Bronchial epithelial cell (primary cell): ENCODE measurements around the gene ZFP3. TPM values are rescaled to one million over a fixed set of nuclear protein-coding genes. Genes with fewer than 3 reads are reported as not detected.
"Not testable (repeated sequence)": the region's sequence is repeated elsewhere in the genome, so short reads cannot be mapped to it uniquely, and the experiment has no call there.

ENCODE experiments used
- DNase-seq: peaks from one replicate; pipeline ENCODE4 v3.0.0-alpha.2; 2010; ENCODE audit warnings: low read depth
- FAIRE-seq: peaks from 2 replicates; lab custom pipeline; 2011; peaks lifted over from hg19 to GRCh38; lab: Jason Lieb, UNC
- H3K27me3 ChIP-seq: 2 replicates; pipeline ENCODE4 v1.5.1; 2011; ENCODE audit warnings: low read length; ENCODE audit not compliant: control insufficient read depth, insufficient read depth
- H3K36me3 ChIP-seq: 2 replicates; pipeline ENCODE4 v1.5.1; 2011; ENCODE audit warnings: low read length; ENCODE audit not compliant: control insufficient read depth, insufficient read depth
- H3K4me3 ChIP-seq: 2 replicates; pipeline ENCODE4 v1.5.1; 2011; ENCODE audit warnings: mild to moderate bottlenecking, low read depth, low read length, control low read depth
- total RNA-seq: library from RNA; depleted of rRNA; stranded (reverse); fragments of >200 nt; gene quantifications from 2 replicates; pipeline ENCODE4 v1.2.1, GENCODE V29; 2014
- TF ChIP-seq, protein P1 (sequence below): IDR thresholded peaks from 2 replicates; pipeline ENCODE4 v1.5.1; 2011; ENCODE audit warnings: mild to moderate bottlenecking, moderate library complexity, low read length, control low read depth, inconsistent platforms; ENCODE audit not compliant: insufficient read depth, severe bottlenecking

Gene ZFP3
- total RNA-seq, 1 donor from 2014 or later, result 0.53 TPM

DNA sequence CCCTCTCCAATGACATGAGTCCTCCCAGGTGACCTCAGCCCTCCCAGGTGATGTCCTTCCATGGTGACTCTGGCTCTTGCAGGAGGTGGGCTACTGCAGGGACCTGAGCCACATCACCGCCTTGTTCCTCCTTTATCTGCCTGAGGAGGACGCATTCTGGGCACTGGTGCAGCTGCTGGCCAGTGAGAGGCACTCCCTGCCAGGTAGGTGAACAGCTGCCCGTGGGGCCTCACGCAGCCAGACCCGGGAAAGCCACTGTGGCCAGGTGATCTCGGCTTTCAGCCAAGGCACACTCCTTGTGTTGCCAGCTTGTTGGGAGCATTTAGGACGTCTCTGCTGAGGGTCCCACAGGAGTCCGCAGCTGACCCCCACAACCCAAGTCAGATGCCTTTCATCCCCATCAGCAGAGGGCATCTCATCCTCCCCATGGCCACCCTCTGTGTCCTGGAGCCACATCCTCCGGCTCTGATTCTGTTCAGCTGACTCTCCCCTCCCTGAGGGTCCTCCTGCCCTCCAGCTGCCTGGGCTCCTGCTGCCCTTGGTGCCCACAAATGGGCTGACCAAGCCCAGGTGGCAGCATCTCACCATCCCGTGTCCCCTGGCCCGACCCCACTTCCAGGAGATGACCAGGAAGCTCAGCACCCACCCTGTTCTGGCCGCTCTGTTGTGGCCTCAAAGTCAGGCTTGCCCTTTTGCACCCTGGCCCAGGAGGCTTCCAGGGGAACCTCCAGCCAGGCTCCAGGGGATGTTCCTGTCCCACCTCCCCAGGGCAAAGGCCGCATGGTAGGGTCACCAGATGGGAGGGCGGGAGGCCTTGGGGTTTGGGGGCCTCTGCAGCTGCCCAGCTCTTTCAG lies 57.7 kb downstream of the ZFP3 start:
- FAIRE-seq (no peak), DNase-seq (no peak)
- Histone ChIP-seq H3K27me3 (no peaks in the 10 kb centered on the region), H3K4me3 (no peak overlapping the region), H3K36me3 (no peaks in the 10 kb centered on the region)
- TF ChIP-seq, protein P1, sequence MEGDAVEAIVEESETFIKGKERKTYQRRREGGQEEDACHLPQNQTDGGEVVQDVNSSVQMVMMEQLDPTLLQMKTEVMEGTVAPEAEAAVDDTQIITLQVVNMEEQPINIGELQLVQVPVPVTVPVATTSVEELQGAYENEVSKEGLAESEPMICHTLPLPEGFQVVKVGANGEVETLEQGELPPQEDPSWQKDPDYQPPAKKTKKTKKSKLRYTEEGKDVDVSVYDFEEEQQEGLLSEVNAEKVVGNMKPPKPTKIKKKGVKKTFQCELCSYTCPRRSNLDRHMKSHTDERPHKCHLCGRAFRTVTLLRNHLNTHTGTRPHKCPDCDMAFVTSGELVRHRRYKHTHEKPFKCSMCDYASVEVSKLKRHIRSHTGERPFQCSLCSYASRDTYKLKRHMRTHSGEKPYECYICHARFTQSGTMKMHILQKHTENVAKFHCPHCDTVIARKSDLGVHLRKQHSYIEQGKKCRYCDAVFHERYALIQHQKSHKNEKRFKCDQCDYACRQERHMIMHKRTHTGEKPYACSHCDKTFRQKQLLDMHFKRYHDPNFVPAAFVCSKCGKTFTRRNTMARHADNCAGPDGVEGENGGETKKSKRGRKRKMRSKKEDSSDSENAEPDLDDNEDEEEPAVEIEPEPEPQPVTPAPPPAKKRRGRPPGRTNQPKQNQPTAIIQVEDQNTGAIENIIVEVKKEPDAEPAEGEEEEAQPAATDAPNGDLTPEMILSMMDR, result no peak

DNA sequence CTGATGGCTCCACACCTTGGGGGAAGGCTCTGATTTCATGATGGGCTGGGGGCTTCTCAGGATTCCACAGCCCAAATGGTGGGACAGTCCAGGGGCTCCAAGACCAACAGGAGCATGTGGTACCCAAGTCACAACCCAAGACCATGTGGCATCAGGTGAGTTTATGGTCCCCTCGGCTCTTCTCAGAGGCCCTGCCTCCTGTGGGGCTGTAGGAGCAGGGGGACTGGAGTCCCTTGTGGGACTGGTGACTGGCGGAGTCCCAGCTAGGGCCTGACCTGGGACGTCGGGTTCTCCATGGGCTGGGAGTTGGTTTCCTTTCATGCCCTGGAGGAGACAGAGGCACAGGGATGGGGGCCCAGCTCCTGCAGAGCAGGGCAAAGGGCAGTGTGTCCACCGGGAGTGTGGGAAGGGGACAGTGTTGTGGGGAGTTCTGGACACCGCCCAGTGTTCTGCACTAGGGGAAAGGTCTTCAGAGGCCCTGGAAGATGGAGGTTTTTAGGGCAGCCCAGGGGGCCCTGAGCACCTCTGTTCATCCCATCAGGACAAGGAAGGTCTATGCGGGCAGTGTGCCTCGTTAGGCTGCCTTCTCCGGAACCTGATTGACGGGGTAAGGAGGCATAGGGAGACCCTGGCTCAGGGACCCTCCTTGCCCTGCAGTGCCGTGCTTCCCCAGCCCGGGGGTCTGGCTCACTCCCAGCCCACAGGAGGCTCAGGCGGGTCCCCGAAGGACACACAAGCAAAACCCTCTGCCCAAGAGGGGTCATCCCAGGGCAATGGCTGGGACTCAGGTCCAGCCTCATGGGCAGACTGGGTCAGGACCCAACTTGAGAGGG lies 58.5 kb downstream of the ZFP3 start:
- DNase-seq, H3K4me3 ChIP-seq, H3K27me3 ChIP-seq, FAIRE-seq, H3K36me3 ChIP-seq: not testable (repeated sequence)

- not testable (repeated sequence) for H3K36me3 ChIP-seq, FAIRE-seq, DNase-seq, H3K4me3 ChIP-seq, H3K27me3 ChIP-seq
Measured at GRCh38 chr17:5137511-5138197, 59.4 kb downstream of the ZFP3 start.

- not testable (repeated sequence) for DNase-seq, H3K27me3 ChIP-seq, H3K36me3 ChIP-seq, FAIRE-seq, H3K4me3 ChIP-seq
Measured at GRCh38 chr17:5138198-5138544, 59.9 kb downstream of the ZFP3 start.

- no peak for DNase-seq
- Histone ChIP-seq H3K27me3 (no peaks in the 10 kb centered on the region), H3K36me3 (no peaks in the 10 kb centered on the region), H3K4me3 (no peak overlapping the region)
- TF ChIP-seq, protein P1, result no peak
- FAIRE-seq, result no peak
Measured at GRCh38 chr17:5138616-5139457, 60.6 kb downstream of the ZFP3 start.

DNA sequence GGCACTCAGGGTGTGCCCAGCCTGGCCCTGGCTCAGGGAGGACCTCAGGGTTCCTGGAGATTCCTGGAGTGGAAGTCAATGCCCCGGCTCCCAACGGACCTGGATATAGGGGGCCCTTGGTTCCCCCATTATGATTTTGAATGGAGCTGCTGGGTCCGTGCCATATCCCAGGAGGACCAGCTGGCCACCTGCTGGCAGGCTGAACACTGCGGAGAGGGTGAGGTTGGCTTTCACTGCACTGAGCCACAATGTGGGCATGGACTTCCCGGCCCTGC lies 61.1 kb downstream of the ZFP3 start:
- H3K27me3 ChIP-seq, result no peaks in the 10 kb centered on the region
- FAIRE-seq (no peak), DNase-seq (no peak)
- TF ChIP-seq, protein P1, result no peak
- H3K4me3 ChIP-seq, result no peak overlapping the region
- no peaks in the 10 kb centered on the region for H3K36me3 ChIP-seq

GRCh38 chr17:5142877-5143276 lies 64.6 kb downstream of the ZFP3 start:
- DNase-seq, FAIRE-seq, H3K27me3 ChIP-seq, H3K36me3 ChIP-seq, H3K4me3 ChIP-seq: not testable (repeated sequence)

Other genes with a start within 250 kb of the ZFP3 start
- 58.4 and 91.7 TPM in 2 replicates for gene MINK1, start 245.1 kb upstream of the ZFP3 start, total RNA-seq
- gene C17orf107, start 178.9 kb upstream of the ZFP3 start, total RNA-seq, result 5.5 and 8.3 TPM in 2 replicates
- 0.13 and 0.79 TPM in 2 replicates for gene CHRNE, start 175.4 kb upstream of the ZFP3 start, total RNA-seq
- gene GP1BA, start 146.2 kb upstream of the ZFP3 start, total RNA-seq, result not detected in 2 replicates
- gene SLC25A11, start 138.4 kb upstream of the ZFP3 start, total RNA-seq, result 51.6 and 71.8 TPM in 2 replicates
- gene RNF167, start 138.2 kb upstream of the ZFP3 start, total RNA-seq, result 15.8 and 26.0 TPM in 2 replicates
- gene PFN1, start 129.9 kb upstream of the ZFP3 start, total RNA-seq, result 440 and 907 TPM in 2 replicates
- 0.51 and 1.8 TPM in 2 replicates for gene ENO3, start 127.3 kb upstream of the ZFP3 start, total RNA-seq
- 40.5 and 64.0 TPM in 2 replicates for gene SPAG7, start 110.7 kb upstream of the ZFP3 start, total RNA-seq
- 4.7 and 5.9 TPM in 2 replicates for gene CAMTA2, start 90.8 kb upstream of the ZFP3 start, total RNA-seq
- gene INCA1, start 80.9 kb upstream of the ZFP3 start, total RNA-seq, result 0.13 and 0.53 TPM in 2 replicates
- gene KIF1C, start 80.5 kb upstream of the ZFP3 start, total RNA-seq, result 89.0 and 232 TPM in 2 replicates
- gene SLC52A1, start 43.0 kb upstream of the ZFP3 start, total RNA-seq, result 0.26 and 0.53 TPM in 2 replicates
- gene ZNF232, start 33.4 kb downstream of the ZFP3 start, total RNA-seq, result 8.2 and 10.0 TPM in 2 replicates
- not detected in 2 replicates for gene USP6, start 37.6 kb downstream of the ZFP3 start, total RNA-seq
- 2.9 and 3.2 TPM in 2 replicates for gene ZNF594, start 113.4 kb downstream of the ZFP3 start, total RNA-seq
- gene SCIMP, start 156.4 kb downstream of the ZFP3 start, total RNA-seq, result not detected in 2 replicates
- 38.5 and 41.1 TPM in 2 replicates for gene RABEP1, start 203.8 kb downstream of the ZFP3 start, total RNA-seq